ENCODE measurements around the gene CCDC38.

The CCDC38 gene

GRCh38 chr12:95982602-95983001, 40.2 kb upstream of the CCDC38 start:
- H3K4me3 ChIP-seq (ENCODE audit: low read depth, low read length) = no peak overlapping the region
- TF ChIP-seq CTCF (IDR thresholded peaks at IDR 0.05; ENCODE audit: borderline replicate concordance, insufficient read depth, low read depth, low read length) = no peak

DNA sequence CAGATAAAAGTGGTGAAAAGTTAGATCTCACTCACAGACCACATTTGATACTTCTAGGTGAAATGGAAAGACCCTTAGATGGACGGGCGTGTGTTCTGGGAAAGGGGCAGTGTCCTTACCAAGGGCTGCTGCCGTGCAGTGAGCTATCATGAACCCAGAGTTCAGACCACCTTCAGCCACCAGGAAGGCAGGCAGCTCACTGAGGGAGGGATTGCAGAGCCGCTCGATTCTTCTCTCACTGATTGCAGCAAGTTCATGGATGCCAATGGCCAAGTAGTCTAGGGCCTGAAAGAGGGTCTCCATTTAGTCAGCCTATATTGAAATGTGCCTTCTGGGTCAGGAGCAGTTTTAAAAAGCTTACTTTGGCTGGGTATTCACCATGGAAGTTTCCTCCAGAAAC, 38.0 kb upstream of the CCDC38 start:
- no peak for TF ChIP-seq CTCF (IDR thresholded peaks at IDR 0.05; ENCODE audit: borderline replicate concordance, insufficient read depth, low read depth, low read length)
- no peak overlapping the region for H3K4me3 ChIP-seq (ENCODE audit: low read depth, low read length)

DNA sequence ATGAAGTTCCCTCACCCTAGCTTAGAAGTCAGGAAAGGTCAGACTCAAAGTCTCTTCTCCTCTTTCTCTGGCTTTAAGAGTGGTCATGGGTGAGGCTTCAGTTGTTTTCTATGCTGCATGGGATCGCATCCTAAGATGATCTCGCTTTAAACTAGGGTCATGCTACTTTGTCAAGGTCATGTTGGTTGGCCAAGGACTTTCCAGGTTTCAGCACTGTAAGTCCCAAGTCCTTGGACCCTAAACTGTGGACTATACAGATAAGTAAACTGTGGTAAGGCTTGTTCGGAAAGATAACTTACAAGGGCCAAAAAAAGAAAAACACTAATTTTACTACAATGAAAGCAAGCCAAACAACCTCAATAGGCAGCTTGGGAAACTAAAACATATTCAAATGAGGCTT, 36.4 kb upstream of the CCDC38 start:
- TF ChIP-seq CTCF (IDR thresholded peaks at IDR 0.05; ENCODE audit: borderline replicate concordance, insufficient read depth, low read depth, low read length) = no peak
- no peak overlapping the region for H3K4me3 ChIP-seq (ENCODE audit: low read depth, low read length)

DNA sequence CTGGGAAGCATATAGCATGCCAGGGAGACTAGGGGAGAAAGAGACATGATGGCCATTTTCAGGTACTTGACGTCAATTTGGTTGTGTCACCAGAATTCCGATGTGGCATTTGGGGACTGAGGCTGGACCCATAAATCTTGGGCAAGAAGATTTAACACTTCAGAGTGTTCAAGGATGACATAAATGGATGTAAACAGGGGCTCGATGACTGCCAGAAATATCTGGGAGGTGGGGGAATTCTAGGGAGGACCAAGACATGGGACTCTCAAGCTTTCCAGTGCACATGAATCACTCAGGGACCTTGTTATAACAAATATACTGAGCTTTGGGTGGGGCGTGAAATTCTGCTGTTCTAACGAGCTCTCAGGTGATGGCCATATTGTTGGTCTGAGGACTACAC, 35.9 kb upstream of the CCDC38 start:
- TF ChIP-seq CTCF (IDR thresholded peaks at IDR 0.05; ENCODE audit: borderline replicate concordance, insufficient read depth, low read depth, low read length) = no peak
- H3K4me3 ChIP-seq (ENCODE audit: low read depth, low read length) = no peak overlapping the region

DNA sequence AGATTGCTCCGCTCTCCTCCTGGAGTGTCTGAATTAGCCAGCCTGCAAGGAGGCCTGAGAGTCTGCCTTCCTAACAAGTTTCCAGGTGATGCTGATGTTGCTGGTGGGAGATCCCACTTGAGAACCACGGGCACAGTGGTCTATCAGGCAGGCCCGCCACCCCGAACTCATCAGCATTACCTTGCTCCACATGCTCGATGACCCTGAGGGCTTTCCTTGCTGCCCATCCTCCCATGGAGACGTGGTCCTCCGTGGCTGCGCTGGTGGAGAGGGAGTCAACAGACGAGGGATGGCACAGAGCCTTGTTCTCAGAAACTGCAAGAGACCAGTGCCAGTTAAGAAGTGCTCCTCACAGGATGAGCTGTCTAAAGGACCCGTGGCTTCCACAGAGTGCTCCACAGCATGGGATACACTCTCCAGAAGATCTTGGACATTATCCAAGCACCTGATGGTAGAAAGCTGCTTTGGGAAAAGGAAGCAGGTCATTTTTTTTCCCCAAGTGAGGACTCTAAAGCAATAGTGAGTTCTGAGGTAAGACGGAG, 35.4 kb upstream of the CCDC38 start:
- H3K4me3 ChIP-seq (ENCODE audit: low read depth, low read length) = no peak overlapping the region
- no peak for TF ChIP-seq CTCF (IDR thresholded peaks at IDR 0.05; ENCODE audit: borderline replicate concordance, insufficient read depth, low read depth, low read length)

DNA sequence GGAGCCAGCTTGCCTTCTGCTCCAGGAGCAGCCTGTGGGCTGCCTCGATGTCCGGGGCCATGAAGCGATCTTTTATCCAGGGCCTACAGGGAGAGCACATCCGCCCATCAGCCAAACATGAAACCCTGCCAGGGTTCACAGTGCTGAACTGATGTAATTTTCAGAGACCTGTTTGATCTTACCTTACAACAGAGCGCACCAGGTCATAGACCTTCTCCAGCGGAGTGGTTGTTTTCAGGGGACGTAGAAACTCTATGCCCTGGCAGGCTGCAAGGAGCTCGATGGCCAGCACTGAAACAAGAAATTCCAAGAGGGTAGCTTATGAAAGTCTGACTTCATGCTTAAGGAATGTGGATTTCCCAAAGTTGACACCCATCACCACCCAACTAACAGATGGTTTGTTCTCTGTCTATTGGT, 34.0 kb upstream of the CCDC38 start:
- H3K4me3 ChIP-seq (ENCODE audit: low read depth, low read length) = no peak overlapping the region
- no peak for TF ChIP-seq CTCF (IDR thresholded peaks at IDR 0.05; ENCODE audit: borderline replicate concordance, insufficient read depth, low read depth, low read length)

- no peak overlapping the region for H3K4me3 ChIP-seq (ENCODE audit: low read depth, low read length)
- no peak for TF ChIP-seq CTCF (IDR thresholded peaks at IDR 0.05; ENCODE audit: borderline replicate concordance, insufficient read depth, low read depth, low read length)
Measured at GRCh38 chr12:95975491-95975890, 33.1 kb upstream of the CCDC38 start.
